COR-L47 (cell line): Measurements from ENCODE around the gene PRPSAP1.
"Not testable (repeated sequence)": the region's sequence is repeated elsewhere in the genome, so short reads cannot be mapped to it uniquely, and the experiment has no call there.

ENCODE experiments used
- DNase-seq: peaks from one replicate; lab custom pipeline; 2025; lab: John Stamatoyannopoulos, UW

PRPSAP1 gene

GRCh38 chr17:76317535-76317934, 36.2 kb downstream of the PRPSAP1 start:
- DNase-seq: no peak

DNA sequence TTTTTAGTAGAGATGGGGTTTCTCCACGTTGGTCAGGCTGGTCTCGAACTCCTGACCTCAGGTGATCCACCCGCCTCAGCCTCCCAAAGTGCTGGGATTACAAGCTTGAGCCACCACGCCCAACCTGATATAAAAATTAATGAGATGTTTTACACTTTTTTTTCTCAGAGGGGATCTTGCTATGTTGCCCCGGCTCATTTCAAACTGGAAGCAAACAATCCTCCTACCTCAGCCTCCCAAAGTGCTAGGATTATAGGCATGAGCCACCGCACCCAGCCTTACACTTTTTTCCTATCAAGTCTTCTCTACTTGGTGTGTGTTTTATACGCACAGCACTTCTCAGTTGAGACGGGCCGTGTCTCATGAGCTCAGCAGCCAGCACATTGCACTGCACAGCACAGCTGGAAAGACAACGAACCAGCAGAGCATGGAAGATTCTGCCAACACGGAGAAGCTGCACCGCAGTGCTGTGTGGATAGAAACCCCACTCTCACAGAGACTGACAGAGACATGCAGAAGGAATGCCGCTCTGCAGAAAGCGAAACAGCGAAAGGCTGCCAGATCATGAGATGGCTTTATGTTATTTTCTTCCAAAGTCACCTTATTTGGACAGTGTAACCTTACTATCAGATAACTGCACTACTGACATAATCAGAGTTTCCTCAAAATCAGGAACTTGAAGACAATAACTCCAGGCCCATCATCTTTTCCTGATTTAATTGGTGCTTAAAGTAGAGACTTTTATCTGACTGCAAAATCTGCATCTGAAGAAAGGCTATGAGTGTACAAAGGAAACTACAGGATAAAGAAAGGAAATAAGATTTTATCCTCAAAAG, 39.1 kb downstream of the PRPSAP1 start:
- no peak for DNase-seq

DNA sequence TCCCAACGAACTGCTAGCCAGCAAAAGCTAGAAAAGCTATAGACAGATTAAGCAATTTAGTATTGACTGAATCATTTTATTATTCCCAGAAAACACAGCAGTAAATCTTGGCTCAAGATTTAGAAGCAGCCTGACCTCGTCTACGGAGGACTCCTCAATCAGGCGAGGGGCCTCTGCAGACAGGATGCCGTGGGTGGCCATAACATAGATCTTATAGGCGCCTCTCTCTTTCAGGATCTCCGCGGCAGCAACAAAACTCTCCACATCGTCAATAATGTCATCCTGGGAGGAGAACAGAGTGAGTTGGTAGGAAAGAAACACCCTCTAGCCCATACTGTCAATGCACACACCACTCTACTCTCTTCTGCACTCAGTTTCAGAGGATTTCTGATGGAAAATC, 41.0 kb downstream of the PRPSAP1 start:
- DNase-seq: no peak

- no peak for DNase-seq
Observed at GRCh38 chr17:76309461-76309860, 44.3 kb downstream of the PRPSAP1 start.

- DNase-seq: no peak
Observed at GRCh38 chr17:76307966-76308338, 45.8 kb downstream of the PRPSAP1 start, which contains the start of gene QRICH2. Gene QRICH2, minus strand, starts transcription at chr17:76308276. Its CDS starts 278 bp downstream, at chr17:76307998.

DNA sequence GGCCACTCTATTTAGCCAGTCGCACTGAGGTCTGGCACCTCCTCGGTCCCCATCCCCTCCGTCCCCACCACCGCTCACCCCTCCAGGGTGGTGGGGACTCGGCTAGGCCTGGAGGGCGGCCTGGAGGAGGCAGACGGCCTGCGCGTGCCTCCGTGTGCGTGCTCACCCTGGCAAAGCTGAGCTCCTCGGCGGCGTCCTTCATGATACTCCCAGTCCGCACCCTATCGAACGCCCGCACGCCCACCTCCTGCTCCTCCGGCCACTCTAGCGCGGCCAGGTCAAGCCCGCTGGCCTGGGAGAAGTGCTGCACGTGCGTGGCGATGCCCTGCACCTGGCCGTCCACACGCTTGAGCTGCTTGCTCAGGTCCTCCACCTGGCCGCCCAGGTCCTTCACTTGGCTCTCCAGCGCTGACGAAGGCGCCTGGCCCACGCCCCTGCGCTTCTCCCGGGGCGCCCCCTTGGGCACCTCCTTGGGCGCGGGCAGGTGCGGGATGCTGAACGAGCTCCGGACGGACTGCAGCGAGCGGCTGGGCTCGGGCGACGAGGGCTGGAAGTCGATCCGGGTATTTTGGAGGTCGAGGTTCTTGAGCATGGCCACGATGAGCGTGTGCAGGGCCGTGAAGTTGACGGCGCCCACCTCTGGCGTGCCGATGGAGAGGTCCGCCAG, 46.3 kb downstream of the PRPSAP1 start:
- no peak for DNase-seq

DNA sequence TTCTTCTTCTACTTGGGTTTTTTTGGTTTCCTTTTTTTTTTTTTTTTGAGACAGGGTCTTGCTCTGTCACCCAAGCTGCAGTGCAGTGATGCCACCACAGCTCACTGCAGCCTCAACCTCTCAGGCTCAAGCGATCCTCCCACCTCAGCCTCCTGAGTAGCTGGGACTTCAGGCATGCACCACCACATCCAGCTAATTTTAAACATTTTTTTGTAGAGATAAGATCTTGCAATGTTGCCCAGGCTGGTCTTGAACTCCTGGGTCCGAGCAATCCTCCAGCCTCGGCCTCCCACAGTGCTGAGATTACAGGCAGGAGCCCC, 48.6 kb downstream of the PRPSAP1 start:
- not testable (repeated sequence) for DNase-seq

DNA sequence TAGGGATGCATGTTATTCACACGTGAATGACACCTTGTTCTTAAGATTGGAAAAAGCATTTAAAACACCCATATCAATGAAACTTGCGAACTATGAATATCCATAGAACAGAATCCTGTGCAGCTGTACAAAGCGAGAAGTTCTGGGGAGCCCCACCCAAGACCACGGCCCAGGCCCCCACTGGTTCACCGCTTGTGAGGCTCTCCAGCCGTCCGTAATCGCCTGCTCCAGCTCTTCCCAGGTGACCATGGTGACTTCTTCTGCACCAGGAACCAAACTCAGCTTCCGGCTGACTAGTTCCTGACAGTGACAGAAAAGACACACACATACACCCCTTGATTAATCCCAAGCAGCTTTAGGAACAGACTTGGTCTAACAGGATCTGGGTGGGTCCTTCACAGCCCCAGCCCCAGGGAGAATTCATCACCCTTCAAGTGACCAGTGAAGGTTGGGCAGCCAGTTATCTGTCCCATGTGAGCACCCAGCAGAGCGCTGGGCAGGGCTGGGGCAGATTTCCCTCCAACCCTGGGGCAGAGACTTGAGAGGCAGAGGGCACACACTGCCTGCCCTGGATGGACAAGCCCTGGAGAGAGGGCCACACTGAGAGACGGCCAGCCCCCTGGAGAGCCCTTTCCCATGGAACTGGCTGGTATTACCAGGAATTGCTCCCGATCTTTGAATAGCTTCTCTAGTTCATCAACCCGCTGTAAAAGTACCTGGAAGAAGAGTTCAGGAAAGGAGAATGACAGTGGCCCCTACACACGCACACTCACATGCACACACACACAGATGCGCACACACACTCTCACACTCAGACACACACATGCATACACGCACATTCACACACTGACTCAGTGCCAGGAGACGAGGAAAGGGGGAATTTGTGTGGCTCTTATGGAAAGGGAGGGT, 49.2 kb downstream of the PRPSAP1 start:
- no peak for DNase-seq

DNA sequence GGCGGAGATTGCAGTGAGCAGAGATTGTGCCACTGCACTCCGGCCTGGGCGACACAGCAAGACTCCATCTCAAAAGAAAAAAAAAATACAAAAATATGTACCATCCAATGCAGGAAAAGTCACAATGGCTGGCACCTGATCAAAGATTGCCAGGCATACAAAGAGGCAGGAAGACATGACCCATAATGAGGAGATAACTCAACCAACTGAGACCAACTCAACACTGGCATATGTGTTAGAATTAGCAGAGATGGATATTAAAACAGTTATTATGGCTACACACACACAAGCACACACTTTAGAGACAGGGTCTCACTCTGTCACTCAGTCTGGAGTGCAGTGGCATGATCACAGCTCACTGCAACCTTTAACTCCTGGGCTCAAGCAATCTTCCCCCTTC, 56.3 kb downstream of the PRPSAP1 start:
- DNase-seq: no peak

DNA sequence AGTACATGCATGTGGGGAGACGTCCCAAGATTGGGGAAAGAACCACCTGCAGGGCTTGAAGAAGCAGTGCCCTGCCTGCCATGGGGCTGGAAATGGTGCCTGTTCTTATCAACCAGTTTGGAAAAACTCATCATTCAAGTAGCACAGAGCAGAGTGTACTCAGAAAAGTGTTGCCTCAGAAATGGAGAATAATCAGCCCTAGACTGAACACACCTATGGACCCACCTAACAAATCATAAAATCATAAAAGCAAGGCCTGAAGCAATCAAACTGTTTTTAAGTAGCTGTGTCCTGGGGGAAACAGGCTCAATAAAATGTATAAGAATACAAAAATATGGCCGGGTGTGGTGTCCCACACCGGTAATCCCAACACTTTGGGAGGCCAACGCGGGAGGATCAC, 56.8 kb downstream of the PRPSAP1 start:
- no peak for DNase-seq

- no peak for DNase-seq
Observed at GRCh38 chr17:76296186-76296585, 57.5 kb downstream of the PRPSAP1 start.

- DNase-seq: no peak
Observed at GRCh38 chr17:76293106-76293505, 60.6 kb downstream of the PRPSAP1 start.

- DNase-seq: no peak
Observed at GRCh38 chr17:76292567-76292966, 61.1 kb downstream of the PRPSAP1 start.

DNA sequence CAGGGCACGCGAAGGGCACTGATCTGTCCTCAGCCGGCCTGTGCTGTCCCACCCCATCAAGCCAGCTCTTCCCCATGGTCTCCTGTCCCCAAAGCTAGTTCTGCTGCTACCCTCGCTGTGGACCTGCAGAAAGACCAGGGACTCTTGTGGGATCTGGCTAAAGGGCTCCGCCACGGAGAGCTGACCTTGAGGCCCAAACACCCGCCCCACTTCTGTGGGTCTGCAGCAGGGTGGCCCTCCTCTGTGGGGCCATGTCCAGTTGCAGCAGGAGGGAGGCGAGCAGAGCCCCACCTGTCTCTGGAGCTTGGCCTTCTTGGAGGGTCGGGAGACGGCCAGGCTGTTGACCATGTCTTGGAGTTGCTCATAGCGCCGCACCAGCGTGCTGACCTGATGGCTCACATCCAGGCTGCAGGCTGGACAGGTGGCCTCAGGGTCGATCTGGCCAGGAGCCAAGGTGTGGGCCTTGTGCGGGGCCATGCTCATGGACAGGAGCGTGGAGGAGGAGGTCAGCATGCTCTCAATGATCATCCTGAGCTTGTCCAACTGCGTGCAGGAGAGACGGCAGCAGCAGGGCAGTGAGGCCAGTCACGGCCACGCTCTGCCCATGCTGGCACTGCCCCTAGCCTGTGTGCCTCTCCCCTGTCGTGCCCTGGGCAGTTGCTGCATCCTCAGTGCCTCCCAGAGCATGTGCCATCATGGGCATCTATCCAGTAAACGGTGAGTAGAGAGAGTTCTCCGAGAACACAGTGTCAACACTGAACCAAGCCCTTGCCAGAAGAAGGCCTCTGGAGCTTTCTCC, 71.9 kb downstream of the PRPSAP1 start:
- DNase-seq: no peak

DNA sequence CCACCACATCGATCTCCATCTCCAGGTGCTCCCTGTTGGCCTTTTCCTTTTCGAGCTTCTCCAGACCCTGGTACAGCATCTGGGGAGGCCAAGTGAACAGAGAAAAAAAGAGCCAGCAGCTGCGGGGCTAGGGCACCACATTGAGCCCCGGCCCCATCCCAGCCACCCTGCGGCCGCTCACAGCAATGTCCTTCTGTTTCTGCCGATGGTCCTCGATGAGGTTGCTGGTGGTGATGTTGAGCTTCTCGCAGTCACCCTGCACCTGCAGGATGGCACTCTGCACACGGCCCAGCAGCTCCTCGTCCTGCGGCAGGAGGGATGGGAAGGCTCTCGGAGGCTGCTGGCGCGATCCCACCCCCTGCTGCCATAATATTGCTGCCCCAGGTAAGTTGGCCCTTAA, 73.1 kb downstream of the PRPSAP1 start:
- no peak for DNase-seq

- DNase-seq: no peak
Observed at GRCh38 chr17:76279742-76280287, 73.9 kb downstream of the PRPSAP1 start.

DNA sequence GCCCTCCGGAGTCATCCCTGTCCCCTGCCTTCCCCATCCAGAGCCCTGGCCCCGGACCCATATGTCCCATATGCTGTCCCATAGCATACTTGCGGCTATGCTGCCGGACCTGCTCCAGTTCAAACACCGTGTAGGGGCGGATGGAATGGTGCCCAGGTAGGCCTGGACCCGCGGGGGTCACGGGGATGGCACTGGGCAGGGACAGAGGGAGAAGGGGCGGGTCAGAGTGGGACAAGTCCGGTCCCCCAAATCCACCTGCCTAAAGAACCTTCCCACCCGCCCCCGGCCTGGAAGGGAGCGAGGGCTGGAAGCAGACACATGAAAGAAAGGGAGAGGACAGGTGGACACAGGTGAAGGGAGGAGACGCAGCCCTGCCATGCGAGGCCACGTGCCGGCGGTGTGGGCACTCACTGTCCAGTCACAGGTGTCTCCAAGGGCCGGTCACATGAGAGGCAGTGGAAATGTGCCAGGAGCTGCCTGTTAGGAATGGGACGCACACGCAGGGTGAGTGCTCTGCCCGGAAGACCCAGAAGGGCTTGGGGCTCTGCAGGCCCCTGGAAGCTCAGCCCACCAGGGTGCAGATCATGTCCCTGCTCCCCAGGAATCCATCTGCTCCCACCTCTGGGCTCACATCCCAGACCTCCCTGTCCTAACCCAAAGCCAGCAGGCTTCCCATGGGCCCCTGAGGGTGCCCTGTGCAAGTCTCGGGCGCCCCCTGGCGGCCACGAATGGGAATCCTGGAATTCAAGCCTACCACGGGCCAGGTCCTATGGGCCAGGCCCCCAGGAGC, 74.6 kb downstream of the PRPSAP1 start:
- DNase-seq: peak; percentile 64

- DNase-seq: no peak
Observed at GRCh38 chr17:76278268-76278908, 75.3 kb downstream of the PRPSAP1 start.

DNA sequence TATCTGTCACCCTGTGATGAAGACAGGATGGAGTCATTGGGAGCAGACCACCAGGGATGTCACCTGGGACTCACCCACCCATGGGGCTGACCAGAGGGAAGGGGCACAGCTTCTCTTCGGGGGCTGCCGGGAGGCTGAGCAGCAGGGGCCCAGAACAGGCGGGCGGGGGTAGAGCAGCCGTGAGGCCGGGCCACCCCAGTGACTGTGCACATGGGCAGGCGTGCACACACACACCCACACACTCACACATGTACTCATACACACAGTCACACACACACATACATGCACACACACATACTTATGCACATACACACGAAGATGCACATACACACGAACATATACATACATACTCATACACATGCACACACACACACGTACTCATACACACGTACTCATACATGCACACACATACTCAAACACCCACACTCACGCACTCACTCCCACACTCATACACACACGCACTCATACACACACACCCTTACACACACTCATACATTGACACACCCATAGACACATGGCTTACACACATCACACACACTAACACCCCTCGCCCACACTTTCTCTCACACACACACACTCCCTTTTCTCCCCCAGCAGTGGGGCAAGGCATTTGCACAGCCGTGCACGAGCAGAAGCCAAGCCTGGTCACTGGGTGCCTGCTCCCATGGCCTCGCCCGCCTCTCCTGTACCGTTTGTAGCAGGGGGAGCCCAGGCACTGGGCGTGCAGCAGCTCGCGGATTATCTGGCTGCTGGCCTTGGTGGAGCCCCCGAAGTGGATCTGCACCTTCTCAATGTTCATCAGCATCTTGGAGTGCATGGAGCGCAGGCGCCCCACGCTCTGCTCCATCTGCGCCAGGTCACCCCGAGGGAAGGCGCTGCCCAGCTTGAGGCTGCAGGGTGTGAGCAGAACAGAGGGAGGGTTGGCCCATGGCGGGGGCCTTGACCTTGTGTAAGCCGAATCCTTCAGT, 76.1 kb downstream of the PRPSAP1 start:
- DNase-seq: no peak
